Right cardiac atrium (tissue), 5 donors: ENCODE measurements around the gene DFFA. TPM values are rescaled to one million over a fixed set of nuclear protein-coding genes. Genes with fewer than 3 reads are reported as not detected.

Experiments
- ATAC-seq, 2 donors: fragments of 200-7000 bp; cut with Tn5 transposase; one replicate each; pipeline versions ENCODE4 v1.8.0 to v1.9.1; 2020; ENCODE audit warnings: moderate library complexity in 2 of 2, mild to moderate bottlenecking in 1 of 2
- DNase-seq, 3 donors: peaks; one replicate each; pipeline ENCODE4 v3.0.0-alpha.2; 2020
- H3K27ac ChIP-seq: one replicate; pipeline ENCODE4 v1.5.1; 2013; ENCODE audit warnings: mild to moderate bottlenecking, low read length, control low read depth, moderate library complexity
- H3K27me3 ChIP-seq: one replicate; pipeline ENCODE4 v1.6.1; 2013; ENCODE audit not compliant: control insufficient read depth, insufficient read depth
- H3K4me1 ChIP-seq: one replicate; pipeline ENCODE4 v1.6.1; 2013; ENCODE audit warnings: low read length; ENCODE audit not compliant: control insufficient read depth, insufficient read depth
- H3K4me3 ChIP-seq: one replicate; pipeline ENCODE4 v1.5.1; 2013; ENCODE audit warnings: low read length, control low read depth
- H3K9me3 ChIP-seq: one replicate; pipeline ENCODE4 v1.6.1; 2013; ENCODE audit warnings: low read length; ENCODE audit not compliant: control insufficient read depth
- WGBS: extraction: QIAGEN DNeasy Blood & Tissue Kit; methylation state at CpG from one replicate; pipeline ENCODE4 v1.1.7; 2013; 5-methylcytosine and 5-hydroxymethylcytosine counted together
- intact Hi-C, 4 donors: fragments of 100-400 bp; cut with DNase I; formaldehyde crosslinking; loops; one replicate each; pipeline versions ENCODE4 v1.11.0 to v1.14.0; 2022 to 2023
- polyA plus RNA-seq: library from polyadenylated mRNA; stranded (reverse); fragments of 200-250 nt; gene quantifications from one replicate; pipeline ENCODE4 v1.2.3, GENCODE V29; 2013
- total RNA-seq, 4 donors: library from RNA; stranded (reverse); fragmentation: NEBNext Ultra II Directional; extraction: Animal tissue kit (Norgen Biotek cat#: 25700); gene quantifications; one replicate each; pipeline ENCODE4 v1.2.1, GENCODE V29; 2021
- donor health status: healthy with polysubstance abuse.
- donor health status: DM: no; HTN: yes; CAD: no.
- donor health status: DM: no; HTN: no; CAD: no.
- donor health status: DM: no; HTN: yes; CAD: no; lungs with severe emphysema.
- donor health status: DM: yes; HTN: yes; CAD: no.

Gene DFFA
- total and polyA plus RNA-seq, 5 donors = 17.0 to 31.3 (median 28.0) TPM

DNA sequence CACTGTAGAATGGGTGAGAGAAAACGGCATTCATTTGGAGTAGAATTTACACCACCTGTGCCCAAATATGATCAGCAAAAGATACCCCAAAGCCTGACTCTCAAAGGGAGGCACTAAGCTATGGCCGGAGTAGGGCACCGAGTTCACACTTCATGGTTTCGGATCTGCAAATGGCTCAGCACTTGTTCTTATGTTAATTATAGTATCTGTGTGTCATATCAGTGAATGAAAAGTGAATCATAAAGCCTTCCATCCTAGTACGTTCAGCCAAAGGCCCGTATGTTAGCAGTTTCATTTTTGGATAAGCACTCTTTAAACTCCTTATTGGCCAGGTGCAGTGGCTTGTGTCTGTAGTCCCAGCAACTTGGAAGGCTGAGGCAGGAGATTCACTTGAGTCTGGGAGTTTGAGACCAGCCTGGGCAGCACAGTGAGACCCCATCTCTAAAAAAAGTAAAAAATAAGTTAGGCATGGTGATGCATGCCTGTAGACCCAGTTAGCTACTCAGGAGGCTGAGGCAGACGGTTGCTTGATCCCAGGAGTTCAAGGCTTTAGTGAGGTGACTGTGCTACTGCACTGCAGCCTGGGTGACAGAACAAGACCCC, 27.4 kb downstream of the DFFA start:
- H3K27ac ChIP-seq = no peak overlapping the region
- 94% methylated on average over 7 of the region's 7 CpGs for WGBS
- no peaks in the 10 kb centered on the region for H3K4me1 ChIP-seq
- H3K4me3 ChIP-seq = no peak overlapping the region
- no peak for DNase-seq
- no peaks in the 10 kb centered on the region for H3K9me3 ChIP-seq
- intact Hi-C loops = no loop called here
- H3K27me3 ChIP-seq = no peaks in the 10 kb centered on the region
- no peak for ATAC-seq

DNA sequence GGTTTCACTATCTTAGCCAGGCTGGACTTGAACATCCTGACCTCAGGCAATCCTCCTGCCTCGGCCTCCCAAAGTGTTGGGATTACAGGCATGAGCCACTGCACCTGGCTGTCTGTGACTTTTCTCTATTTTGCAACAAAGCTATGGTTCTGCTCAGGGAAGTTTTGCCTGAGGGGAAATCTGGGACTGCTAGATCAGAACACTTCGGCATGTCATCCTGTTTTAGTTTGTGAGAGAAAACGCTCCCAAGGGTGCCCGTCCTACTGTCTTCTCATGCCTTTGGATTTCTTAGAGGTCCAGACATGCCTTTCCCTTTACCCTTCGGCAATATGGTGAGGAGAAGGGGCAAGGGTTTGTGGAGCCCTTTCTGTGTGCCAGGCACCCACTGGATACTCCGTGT, 28.1 kb downstream of the DFFA start:
- Histone ChIP-seq H3K9me3 (no peaks in the 10 kb centered on the region), H3K27ac (no peak overlapping the region), H3K27me3 (no peaks in the 10 kb centered on the region), H3K4me3 (no peak overlapping the region), H3K4me1 (no peaks in the 10 kb centered on the region)
- intact Hi-C loops = no loop called here
- DNase-seq = no peak
- ATAC-seq = no peak
- WGBS = 93% methylated on average over 6 of the region's 6 CpGs

GRCh38 chr1:10440794-10441193, 31.5 kb downstream of the DFFA start:
- no peak for DNase-seq
- intact Hi-C loops = no loop called here
- 91% methylated on average over 5 of the region's 5 CpGs for WGBS
- no peaks in the 10 kb centered on the region for H3K4me1 ChIP-seq
- no peaks in the 10 kb centered on the region for H3K27me3 ChIP-seq
- no peak overlapping the region for H3K27ac ChIP-seq
- H3K9me3 ChIP-seq = no peaks in the 10 kb centered on the region
- ATAC-seq = no peak
- H3K4me3 ChIP-seq = no peak overlapping the region

GRCh38 chr1:10440305-10440704, 32.0 kb downstream of the DFFA start:
- WGBS = 97% methylated on average over 2 of the region's 2 CpGs
- no peak for DNase-seq
- Histone ChIP-seq H3K9me3 (no peaks in the 10 kb centered on the region), H3K4me3 (no peak overlapping the region), H3K27ac (no peak overlapping the region), H3K27me3 (no peaks in the 10 kb centered on the region), H3K4me1 (no peaks in the 10 kb centered on the region)
- no peak for ATAC-seq
- intact Hi-C loops = no loop called here

GRCh38 chr1:10438677-10439163, 33.6 kb downstream of the DFFA start:
- Histone ChIP-seq H3K27ac (no peak overlapping the region), H3K4me3 (no peak overlapping the region), H3K27me3 (no peaks in the 10 kb centered on the region), H3K9me3 (no peaks in the 10 kb centered on the region), H3K4me1 (no peaks in the 10 kb centered on the region)
- intact Hi-C loops = loop anchor here in 1 of 4 donors (10.0 kb wide), 1 partner anchor 56 kb away; no protein-coding TSS in a partner anchor
- DNase-seq (no peak), ATAC-seq (no peak)
- 63% methylated on average over 7 of the region's 7 CpGs for WGBS

DNA sequence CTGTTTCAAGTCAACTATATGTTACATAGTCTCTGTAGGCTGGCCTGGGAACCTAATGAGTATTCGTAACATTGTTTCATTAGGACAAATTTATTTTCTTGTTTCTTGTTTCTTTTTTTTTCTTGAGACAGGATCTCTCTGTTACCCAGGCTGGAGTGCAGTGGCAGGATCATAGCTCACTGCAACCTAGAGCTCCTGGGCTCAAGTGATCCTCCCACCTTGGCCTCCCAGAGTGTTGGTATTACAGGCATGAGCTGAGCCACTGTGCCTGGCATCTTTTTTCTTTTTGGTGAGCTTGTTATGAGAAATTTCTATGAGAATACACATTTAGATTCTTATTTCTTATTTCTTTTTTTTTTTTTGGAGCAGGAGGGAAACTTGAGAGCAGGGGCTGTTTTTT, 35.3 kb downstream of the DFFA start:
- intact Hi-C loops = loop anchor here in 1 of 4 donors (10.0 kb wide), 1 partner anchor 58 kb away; no protein-coding TSS in a partner anchor

GRCh38 chr1:10434590-10434989, 37.7 kb downstream of the DFFA start:
- Histone ChIP-seq H3K4me1 (peaks cover 5% of the 10 kb centered on the region), H3K9me3 (no peaks in the 10 kb centered on the region), H3K27ac (no peak overlapping the region), H3K27me3 (no peaks in the 10 kb centered on the region), H3K4me3 (no peak overlapping the region)
- ATAC-seq = no peak
- intact Hi-C loops = loop anchor here in 1 of 4 donors (10.0 kb wide), 1 partner anchor 60 kb away; no protein-coding TSS in a partner anchor
- no peak for DNase-seq
- 91% methylated on average over 5 of the region's 5 CpGs for WGBS

More for the DNA sequence above, 35.3 kb downstream of the DFFA start:
- Histone ChIP-seq H3K27me3 (no peaks in the 10 kb centered on the region), H3K4me3 (no peak overlapping the region), H3K27ac (no peak overlapping the region), H3K9me3 (no peaks in the 10 kb centered on the region), H3K4me1 (no peaks in the 10 kb centered on the region)
- 94% methylated on average over 1 of the region's 1 CpG for WGBS
- ATAC-seq (no peak), DNase-seq (no peak)

DNA sequence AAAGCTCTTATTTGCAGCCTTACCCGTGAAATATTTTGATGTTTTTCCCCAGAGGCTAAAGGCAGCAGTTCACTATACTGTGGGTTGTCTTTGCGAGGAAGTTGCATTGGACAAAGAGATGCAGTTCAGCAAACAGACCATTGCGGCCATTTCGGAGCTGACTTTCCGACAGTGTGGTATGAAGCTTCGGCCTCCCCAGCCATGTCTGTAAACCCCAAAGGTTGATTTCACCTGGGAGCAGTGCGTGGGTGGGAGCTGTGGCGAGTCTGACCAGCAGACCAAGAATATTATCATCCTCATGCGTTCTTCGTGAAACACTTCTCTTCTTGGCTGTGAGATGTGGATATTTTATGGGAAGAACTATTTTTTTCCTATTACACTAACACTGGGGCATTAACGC, 38.5 kb downstream of the DFFA start:
- H3K27me3 ChIP-seq = no peaks in the 10 kb centered on the region
- no peak overlapping the region for H3K4me3 ChIP-seq
- H3K9me3 ChIP-seq = no peaks in the 10 kb centered on the region
- WGBS = 90% methylated on average over 11 of the region's 11 CpGs
- ATAC-seq (no peak), DNase-seq (no peak)
- no peak overlapping the region for H3K27ac ChIP-seq
- H3K4me1 ChIP-seq = peaks cover 5% of the 10 kb centered on the region
- intact Hi-C loops = loop anchor here in 1 of 4 donors (10.0 kb wide), 1 partner anchor 61 kb away; no protein-coding TSS in a partner anchor

- H3K27me3 ChIP-seq = no peaks in the 10 kb centered on the region
- ATAC-seq (no peak), DNase-seq (no peak)
- WGBS = 78% methylated on average over 14 of the region's 14 CpGs
- peaks cover 5% of the 10 kb centered on the region for H3K4me1 ChIP-seq
- H3K9me3 ChIP-seq = no peaks in the 10 kb centered on the region
- no peak overlapping the region for H3K4me3 ChIP-seq
- intact Hi-C loops = loop anchor here in 1 of 4 donors (10.0 kb wide), 1 partner anchor 62 kb away; no protein-coding TSS in a partner anchor
- no peak overlapping the region for H3K27ac ChIP-seq
Observed at GRCh38 chr1:10432910-10433700, 39.2 kb downstream of the DFFA start.

- 27% methylated on average over 30 of the region's 30 CpGs for WGBS
- Histone ChIP-seq H3K4me3 (peak overlapping the region; percentile 85), H3K27ac (no peak overlapping the region), H3K9me3 (no peaks in the 10 kb centered on the region), H3K27me3 (no peaks in the 10 kb centered on the region), H3K4me1 (peaks cover 5% of the 10 kb centered on the region)
- ATAC-seq (no peak), DNase-seq (no peak)
- intact Hi-C loops = loop anchor here in 2 of 4 donors (2.0 to 10.0 kb wide), 2 partner anchors 64 kb away; no protein-coding TSS in a partner anchor
Observed at GRCh38 chr1:10431070-10431730, 41.1 kb downstream of the DFFA start.
